ENCODE data around the gene TBC1D20.

TBC1D20 gene

DNA sequence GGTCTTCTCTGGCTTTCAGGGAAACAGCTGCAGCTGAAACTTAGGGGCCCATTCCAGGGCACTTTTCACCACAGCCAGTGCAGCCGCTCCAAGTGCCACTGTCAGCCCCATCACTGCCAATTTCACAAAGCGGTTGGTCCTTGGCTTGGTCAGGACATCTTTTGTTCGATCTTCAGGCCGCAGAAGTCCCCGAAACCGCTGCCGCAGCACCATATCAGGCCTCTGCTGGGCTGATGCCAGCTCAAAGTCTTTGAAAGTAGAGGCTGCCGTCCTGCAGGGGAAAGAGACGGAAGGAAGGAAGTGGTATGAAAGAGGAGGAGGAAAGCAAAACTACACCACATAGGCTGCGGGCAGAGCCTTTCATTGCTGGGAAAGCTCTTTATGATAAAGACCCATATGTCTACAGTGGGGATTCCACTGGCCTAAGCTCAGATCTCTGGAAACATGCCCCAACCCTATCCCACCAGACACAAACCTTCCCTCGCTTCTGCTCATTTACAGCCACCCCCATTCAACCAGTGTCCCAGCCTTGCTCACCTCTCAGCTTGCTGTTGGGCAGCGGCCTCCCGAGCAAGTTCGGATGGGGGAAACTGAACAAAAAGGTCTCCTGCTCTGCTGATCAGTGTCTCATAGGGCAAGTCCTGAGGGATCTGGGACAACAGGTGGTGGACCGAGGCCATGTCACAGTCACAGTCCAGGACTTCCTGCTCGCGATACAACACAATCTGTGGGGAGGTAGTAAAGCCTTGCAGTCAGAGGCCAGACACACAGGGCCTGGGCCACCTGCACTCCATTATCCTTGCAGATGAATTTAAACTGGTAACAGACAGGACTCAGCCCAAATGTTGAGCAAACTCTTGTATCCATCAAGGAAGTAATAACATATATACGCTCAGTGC, 23.5 kb downstream of the TBC1D20 start:
- no peak for DNase-seq (ENCODE audit: low read depth, low spot score)

- no peak for DNase-seq (ENCODE audit: low read depth, low spot score)
Measured at GRCh38 chr20:437787-438486, 24.4 kb downstream of the TBC1D20 start.

DNA sequence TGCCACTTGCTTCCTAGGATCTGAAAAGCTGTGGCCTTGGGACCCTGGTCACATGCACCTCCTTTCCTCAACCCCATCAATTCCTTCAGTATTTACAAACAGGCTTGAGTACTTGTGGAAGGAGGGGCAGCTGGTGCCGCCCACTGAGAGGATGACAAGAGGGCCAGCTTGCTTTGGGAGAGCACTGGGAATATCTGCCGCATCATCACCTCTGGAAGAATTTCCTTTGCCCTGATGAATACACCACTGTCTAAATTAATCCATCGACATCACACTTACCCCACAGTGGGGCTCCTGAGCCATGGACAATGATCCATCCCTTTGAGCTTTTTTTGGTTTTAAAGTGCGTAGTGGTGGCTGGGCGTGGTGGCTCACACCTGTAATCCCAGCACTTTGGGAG, 25.9 kb downstream of the TBC1D20 start:
- no peak for DNase-seq (ENCODE audit: low read depth, low spot score)

DNA sequence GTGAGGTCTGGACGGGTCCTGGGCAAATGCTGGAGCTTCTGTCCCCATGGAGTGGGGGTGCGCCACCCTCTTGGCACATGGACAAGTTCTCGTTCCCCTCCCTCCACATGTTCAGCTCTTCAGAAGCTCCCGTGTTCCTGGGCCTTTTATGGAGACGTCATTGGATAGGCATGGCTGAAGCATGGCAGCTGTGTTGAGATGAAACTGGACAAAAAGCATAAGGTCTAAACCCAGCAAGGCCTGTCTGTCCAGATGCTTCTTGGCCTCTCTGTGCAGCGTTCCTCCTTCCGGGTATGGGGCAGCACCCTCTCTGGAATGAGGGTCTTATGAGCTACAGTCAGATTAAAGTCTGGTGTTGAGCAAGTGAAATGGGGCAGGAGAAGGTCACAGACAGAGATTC, 26.8 kb downstream of the TBC1D20 start:
- no peak for DNase-seq (ENCODE audit: low read depth, low spot score)

- no peak for DNase-seq (ENCODE audit: low read depth, low spot score)
Measured at GRCh38 chr20:434661-435419, 27.5 kb downstream of the TBC1D20 start.

GRCh38 chr20:434221-434620, 28.1 kb downstream of the TBC1D20 start:
- no peak for DNase-seq (ENCODE audit: low read depth, low spot score)

GRCh38 chr20:433300-433975, 28.9 kb downstream of the TBC1D20 start:
- no peak for DNase-seq (ENCODE audit: low read depth, low spot score)

DNA sequence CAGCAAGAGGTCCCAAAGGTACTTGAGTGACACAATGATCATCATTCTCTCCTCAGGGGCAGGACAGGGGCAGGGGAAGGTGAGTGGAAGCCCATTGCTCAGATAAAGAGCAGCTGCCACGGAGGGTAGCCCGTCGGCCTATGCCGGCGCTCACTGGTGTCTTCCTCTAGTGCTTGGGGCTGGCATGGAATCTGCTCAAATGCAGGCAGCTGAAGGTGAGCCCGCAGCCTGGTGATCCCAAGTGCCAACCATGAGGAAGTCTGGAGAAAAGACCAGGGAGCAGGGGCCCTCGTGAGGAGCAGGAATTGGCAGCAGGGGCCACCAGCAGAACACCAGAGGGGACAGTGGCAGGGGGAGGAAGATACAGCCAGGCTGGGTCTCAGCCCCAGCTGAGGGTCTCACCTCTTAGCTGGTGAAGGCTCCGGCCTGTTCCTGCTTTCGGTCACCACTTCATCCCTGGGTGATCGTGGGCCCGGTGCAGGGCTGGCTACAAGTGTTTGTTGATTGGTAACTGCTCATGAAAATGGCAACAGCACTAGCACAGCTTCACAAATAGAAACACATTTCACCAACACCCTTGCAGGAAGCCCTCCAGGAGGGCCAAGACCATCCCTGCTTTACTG, 29.5 kb downstream of the TBC1D20 start:
- no peak for DNase-seq (ENCODE audit: low read depth, low spot score)

DNA sequence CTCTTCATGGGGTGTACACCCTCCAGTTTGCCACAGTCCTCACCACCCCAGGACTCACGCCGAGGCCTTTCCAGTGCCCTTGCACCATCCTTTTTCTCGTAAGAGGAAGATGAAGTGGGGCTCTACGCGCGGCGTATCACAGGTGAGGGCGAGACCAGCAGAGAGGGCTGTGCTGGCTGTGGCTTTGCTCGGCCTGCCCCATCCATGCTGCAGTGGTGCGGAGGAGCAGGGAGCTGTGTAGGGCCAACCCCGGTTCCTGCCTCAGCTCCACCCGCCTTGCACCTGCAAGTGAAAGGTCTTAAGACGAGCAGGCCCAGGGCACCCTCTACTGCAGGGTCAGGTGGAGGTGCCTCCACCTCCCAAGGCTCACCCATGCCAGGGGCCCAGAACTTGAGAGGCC, 30.1 kb downstream of the TBC1D20 start:
- DNase-seq (ENCODE audit: low read depth, low spot score): no peak

DNA sequence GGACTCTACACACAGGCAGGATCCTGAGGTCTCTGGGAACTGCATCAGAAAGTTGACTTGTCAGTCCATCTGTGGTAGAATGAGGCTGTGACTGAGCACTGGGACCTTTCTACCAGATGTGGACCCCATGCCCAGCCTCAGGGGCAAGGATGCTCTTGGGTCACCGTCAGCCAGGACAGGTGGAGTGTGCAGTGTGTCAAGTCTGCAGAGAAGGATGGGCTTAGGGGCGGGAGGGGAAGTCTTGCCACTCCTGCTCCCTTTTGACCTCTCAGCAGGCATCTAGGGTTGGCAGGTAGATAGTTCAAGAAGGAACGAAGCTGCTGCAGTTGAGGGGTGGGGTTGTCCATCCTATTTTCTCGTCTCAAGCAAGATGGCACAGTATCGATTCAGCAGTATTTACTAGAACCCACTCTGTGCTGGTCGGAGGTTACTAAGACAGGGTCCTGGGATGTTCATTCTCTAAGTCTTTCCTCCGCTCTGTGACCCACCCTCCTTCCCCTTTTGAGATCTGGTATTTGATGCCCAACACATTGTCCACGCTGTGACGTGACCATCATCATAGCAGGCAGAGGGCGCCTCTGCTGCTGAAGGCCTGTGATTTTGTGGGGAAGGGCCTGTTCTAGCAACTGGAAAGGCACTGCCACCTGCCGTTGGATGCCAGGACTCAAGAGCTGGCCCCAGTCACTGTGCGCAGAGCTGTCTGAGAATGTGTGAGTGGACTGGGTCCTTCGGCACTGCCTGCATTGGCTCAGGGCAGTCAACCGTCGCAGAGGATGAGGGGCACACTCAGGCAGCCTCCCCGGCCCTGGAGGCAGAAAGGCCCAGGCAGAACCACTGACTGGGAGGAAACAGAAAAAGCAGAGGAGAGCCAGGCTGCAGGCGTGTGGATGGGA, 31.1 kb downstream of the TBC1D20 start:
- no peak for DNase-seq (ENCODE audit: low read depth, low spot score)

DNA sequence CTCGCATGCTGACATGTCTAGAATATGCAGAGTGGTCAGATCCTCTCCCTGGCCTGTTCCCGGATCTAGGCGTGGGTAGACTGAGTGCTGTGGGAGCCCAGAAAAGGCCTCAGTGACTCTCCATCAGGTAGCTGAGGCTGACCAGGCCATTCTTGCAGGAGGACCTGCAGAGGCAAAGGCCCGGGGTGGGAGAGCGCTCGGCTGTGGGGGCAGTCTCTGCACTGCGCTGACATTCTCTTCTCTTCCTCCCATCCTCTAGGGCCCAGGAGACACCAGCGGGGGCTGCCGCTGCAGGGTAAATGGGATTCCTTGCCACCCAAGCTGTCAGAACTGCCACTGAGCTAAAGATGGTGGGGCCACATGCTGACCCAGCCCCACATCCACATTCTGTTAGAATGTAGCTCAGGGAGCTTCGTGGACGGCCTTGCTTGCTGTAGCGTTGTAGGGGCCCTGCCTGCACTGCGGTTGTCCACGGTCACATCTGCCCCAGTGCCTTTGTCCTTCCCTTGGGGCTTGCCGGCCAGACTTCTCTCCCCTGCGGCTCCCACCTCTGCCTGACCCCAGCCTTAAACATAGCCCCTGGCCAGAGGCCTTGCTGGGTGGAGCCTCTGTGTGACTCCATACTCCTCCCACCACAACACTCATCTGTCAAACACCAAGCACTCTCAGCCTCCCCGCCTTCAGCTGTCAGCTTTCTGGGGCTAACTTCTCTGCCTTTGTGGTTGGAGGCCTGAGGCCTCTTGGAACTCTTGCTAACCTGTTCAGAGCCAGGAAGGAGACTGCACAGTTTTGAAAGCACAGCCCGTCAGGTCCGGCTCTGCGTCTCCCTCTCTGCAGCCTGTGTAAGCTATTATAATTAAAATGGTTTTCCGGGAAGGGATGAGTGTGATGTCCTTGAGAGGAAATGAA, 32.0 kb downstream of the TBC1D20 start:
- no peak for DNase-seq (ENCODE audit: low read depth, low spot score)

GRCh38 chr20:428658-429200, 33.6 kb downstream of the TBC1D20 start:
- DNase-seq (ENCODE audit: low read depth, low spot score): no peak

- DNase-seq (ENCODE audit: low read depth, low spot score): no peak
Measured at GRCh38 chr20:427849-428657, 34.3 kb downstream of the TBC1D20 start.

- no peak for DNase-seq (ENCODE audit: low read depth, low spot score)
Measured at GRCh38 chr20:427401-427800, 34.9 kb downstream of the TBC1D20 start.

DNA sequence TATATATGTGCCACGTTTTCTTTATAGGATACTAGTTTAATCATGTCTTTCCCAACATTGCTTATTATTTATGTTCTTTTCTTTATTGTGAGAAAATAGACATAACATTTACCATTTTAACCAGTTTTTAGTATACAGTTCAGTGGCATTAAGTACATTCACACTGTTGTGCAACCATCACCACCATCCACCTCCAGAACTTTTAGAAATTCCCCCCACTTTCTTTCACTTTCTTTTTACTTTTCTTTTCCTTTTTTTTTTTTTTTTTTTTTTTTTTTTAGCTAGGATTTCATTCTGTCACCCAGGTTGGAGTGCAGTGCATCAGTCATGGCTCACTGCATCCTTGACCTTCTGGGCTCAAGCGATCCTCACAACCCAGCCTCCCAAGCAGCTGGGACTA, 35.8 kb downstream of the TBC1D20 start:
- no peak for DNase-seq (ENCODE audit: low read depth, low spot score)

- DNase-seq (ENCODE audit: low read depth, low spot score): no peak
Measured at GRCh38 chr20:421685-422250, 40.6 kb downstream of the TBC1D20 start.

DNA sequence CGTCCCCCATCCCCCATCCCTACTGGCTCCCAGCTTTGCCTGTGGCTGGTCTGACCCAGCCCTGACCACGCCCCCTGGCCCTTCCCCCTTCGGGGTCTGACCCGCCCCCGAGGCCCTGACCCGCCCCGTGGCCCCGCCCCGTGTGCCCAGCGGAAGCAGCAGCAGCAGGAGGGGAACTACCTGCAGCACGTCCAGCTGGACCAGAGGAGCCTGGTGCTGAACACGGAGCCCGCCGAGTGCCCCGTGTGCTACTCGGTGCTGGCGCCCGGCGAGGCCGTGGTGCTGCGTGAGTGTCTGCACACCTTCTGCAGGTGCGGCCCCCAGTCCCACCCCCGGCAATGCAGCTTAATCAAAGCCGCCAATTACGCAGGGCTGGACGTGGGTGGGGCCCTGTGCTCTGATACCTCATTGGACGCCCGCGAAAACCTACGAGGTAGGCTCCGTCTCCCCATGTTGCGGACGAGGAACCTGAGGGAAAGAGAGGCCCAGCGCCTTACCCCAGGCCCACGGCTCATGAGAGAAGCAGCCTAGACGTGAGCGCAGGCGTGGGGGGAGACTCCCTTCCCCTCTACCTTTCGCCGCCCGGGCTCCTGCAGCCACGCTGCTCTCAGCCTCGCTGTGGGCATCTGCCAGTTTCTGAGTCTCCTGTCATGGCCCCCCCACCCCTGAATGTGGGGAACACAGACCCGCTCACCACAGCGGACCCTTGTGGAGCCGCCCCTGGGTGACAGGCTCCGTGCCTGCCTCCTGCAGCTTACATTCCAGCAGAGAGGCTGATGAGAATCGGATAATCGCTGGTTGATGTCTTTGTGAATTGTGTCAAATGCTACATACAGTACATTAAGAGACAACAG, 41.4 kb downstream of the TBC1D20 start:
- no peak for DNase-seq (ENCODE audit: low read depth, low spot score)

All from smooth muscle cell of the brain vasculature (primary cell).